ENCODE measurements around the gene GALNT9.
"Not testable (repeated sequence)": the region's sequence is repeated elsewhere in the genome, so short reads cannot be mapped to it uniquely, and the experiment has no call there.

GALNT9 gene

GRCh38 chr12:132329036-132329719 lies at the start of gene GALNT9:
Gene GALNT9 (minus strand): TSS chr12:132329589. CDS start chr12:132329203, 386 bp downstream.
- no peak for DNase-seq (ENCODE audit: low read depth in 2 of 3, low spot score in 1 of 3)

DNA sequence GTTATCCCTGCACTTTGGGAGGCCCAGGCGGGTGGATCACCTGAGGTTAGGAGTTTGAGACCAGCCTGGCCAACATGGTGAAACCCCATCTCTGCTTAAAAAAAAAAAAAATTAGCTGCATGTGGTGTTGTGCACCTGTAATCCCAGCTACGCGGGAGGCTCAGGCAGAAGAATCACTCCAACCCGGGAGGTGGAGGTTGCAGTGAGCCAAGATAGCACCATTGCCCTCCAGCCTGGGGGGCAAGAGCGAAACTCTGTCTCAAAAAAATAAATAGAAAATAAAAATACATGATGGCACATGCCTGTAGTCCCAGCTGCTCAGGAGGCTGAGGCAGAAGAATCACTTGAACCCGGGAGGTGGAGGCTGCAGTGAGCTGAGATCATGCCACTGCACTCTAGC lies 49.7 kb upstream of the GALNT9 start:
- DNase-seq (ENCODE audit: low read depth in 2 of 3, low spot score in 1 of 3): not testable (repeated sequence)

GRCh38 chr12:132377147-132377546 lies 47.8 kb upstream of the GALNT9 start:
- DNase-seq (ENCODE audit: low read depth in 2 of 3, low spot score in 1 of 3): no peak

GRCh38 chr12:132376464-132376830 lies 47.1 kb upstream of the GALNT9 start:
- DNase-seq (ENCODE audit: low read depth in 2 of 3, low spot score in 1 of 3): no peak

DNA sequence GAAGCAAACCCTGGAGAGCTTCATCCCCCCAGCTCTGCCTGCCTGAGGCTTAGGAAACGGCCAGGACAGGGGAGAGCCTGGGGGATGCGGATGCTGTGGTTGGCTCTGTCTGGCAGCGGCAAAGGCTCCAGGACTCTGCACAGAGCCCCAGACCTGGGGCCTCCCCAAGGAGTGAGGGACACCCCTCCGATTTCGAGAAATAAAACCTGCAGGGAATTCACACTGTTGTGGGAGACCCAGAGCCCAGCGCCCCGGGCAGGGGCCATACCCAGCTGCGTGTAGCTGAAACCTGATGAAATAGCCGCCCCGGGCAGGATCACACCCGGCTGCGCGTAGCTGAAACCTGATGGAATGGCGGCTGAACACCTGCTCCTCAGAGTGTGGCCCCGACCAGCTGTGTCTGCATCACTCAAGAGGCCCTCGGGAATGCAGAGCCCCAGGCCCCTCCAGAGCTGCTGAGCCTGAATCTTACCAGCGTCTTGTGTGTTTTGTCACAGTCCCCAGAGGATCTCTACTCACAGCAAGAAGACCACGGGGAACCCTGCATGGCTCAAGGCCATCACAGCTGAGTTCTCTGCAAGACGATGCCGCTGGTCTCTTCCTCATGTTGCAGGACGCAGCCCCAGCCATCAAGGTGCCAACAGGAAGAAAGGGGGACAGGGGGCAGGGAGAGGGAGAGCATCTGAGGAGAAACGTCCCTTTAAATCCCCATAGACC lies 46.5 kb upstream of the GALNT9 start:
- no peak for DNase-seq (ENCODE audit: low read depth in 2 of 3, low spot score in 1 of 3)

- no peak for DNase-seq (ENCODE audit: low read depth in 2 of 3, low spot score in 1 of 3)
Measured at GRCh38 chr12:132374612-132375445, 45.4 kb upstream of the GALNT9 start.

DNA sequence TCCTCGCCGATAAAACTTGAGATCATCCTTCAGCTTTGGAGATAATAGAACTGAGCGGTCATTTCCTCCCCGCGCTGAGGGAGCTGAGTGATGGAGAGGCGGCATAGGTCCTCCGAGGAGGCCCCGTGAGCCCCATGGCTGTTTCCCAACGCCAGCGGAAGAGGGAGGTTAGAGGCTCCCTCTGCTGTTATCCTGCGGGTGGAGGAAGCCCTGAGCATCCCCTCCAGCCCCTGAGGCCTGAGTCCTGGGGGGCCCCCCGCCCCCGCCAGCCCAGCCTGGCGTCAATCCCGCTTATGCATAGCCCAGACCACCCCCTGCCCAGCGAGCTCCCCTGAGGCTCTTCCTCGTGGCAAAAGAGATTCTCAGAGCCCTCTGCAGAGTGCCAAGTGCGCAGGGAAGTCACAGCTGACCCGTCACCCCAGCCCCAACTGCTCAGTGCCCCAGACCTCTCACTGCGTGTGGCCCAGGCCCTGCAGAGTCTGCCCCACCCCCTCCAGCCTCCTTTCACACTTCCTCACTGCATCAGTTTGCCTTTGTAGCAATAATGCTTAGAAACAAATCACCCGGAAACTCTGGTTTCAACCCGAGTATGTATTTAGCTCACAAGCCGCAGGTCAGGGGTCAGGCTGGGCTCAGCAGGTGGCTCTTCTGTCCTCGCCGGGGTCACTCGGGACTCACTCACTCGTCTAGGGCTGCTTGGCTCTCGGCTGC lies 44.7 kb upstream of the GALNT9 start:
- no peak for DNase-seq (ENCODE audit: low read depth in 2 of 3, low spot score in 1 of 3)

GRCh38 chr12:132367852-132368251 lies 38.5 kb upstream of the GALNT9 start:
- no peak for DNase-seq (ENCODE audit: low read depth in 2 of 3, low spot score in 1 of 3)

DNA sequence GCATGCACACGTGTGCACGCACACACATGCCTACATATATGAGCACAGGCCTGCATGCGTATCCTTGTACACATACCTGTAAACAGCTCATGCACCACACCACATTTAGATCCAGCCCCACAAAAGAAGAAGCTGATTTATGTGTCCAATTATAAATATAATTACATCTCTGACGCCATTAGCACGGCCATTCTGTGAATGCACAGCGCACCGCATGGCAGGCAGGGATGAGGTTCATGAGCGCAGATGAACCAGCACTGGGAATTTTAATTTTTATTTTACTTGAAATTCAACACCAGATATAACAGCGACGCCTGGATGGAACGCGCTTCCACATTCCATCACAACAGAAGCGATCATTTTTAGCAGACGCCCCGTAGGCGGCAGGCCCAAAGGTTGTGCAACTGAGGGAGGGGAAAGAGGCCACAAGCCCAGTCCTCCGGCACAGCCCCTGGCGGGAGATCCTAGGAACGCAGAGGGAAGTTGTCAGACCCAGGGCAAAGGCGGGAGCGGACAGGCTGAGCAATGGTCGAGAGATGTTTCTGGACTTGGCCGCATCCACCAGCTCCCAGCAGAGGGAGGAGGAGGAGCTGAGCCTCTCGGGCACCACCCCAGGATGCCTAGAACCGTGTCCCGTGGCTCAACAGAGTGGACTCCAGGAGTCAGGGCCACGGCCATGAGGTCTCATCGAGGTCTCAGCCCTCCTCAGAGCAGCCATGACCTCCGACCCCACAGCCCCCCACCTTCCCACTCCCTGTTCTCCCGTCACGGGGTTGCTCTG lies 37.9 kb upstream of the GALNT9 start:
- no peak for DNase-seq (ENCODE audit: low read depth in 2 of 3, low spot score in 1 of 3)

DNA sequence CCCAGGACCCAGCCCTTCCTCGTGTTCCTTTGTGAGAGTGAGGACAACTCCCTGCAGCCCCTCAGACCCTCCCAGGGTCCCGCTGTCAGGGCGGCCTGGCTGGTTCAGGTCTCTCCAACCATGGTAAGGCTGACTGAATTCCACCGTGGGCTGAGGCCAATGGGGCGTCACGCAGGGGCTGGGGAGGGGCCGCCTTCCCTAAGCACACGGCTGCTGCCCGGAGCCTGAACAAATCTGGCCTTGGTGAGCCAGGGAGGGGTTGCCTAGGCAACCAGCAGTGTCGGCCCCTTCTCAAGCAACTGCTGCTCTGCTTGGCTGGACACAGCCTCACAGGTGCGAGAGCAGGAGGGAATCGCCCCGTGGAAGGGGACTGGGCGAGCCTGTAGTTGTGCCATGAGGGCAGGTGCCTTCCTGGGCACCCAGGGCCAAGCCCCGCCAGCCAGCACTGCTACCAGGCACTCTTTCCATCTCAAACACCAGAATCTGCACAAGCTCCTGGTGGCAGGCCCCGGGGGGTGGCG lies 37.0 kb upstream of the GALNT9 start:
- DNase-seq (ENCODE audit: low read depth in 2 of 3, low spot score in 1 of 3): no peak

GRCh38 chr12:132365226-132365625 lies 35.8 kb upstream of the GALNT9 start:
- no peak for DNase-seq (ENCODE audit: low read depth in 2 of 3, low spot score in 1 of 3)

DNA sequence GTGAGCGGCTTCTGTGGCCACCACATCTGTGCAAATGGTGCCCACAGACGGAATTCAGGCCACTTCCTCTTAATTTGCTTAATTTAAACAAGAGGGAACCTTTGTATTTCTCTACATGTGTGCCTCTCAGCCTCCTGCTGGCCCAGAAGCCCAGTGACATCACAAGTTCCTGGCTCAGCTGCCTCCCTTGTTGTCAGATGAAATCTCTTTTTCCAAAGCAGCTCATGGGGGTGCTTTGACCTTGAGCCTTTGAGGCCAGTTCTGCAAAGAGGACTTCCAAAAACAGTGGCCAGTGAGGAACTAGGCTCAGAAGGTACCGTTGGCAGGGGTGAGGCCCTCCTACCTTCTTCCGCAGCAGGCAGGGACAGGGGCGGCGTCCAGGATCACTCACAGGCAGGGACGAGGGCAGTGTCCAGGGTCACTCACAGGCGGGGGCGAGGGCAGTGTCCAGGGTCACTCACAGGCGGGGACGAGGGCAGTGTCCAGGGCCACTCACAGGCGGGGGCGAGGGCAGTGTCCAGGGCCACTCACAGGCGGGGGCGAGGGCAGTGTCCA lies 35.0 kb upstream of the GALNT9 start:
- no peak for DNase-seq (ENCODE audit: low read depth in 2 of 3, low spot score in 1 of 3)

- DNase-seq (ENCODE audit: low read depth in 2 of 3, low spot score in 1 of 3): no peak
Measured at GRCh38 chr12:132363661-132364347, 34.4 kb upstream of the GALNT9 start.

- no peak for DNase-seq (ENCODE audit: low read depth in 2 of 3, low spot score in 1 of 3)
Measured at GRCh38 chr12:132362996-132363660, 33.7 kb upstream of the GALNT9 start.

GRCh38 chr12:132360906-132361777 lies 31.8 kb upstream of the GALNT9 start:
- DNase-seq (ENCODE audit: low read depth in 2 of 3, low spot score in 1 of 3): no peak

- DNase-seq (ENCODE audit: low read depth in 2 of 3, low spot score in 1 of 3): no peak
Measured at GRCh38 chr12:132360410-132360809, 31.0 kb upstream of the GALNT9 start.

DNA sequence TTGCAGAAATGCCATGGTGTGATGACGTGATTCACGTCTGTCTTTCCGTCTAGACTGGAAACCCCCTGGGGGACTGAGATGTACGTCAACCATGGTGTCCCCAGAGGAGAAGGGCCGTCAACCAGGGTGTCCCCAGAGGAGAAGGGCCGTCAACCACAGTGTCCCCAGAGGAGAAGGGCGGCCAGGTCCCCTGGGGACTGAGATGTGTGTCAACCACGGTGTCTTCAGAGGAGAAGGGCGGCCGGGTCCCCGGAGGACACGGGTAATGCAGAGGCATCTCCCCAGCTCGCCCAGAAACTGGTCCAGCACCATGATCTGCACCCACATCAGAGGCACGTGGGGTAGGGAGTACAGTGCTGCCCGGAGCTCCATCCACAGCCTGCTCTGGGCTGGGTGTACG lies 30.6 kb upstream of the GALNT9 start:
- DNase-seq (ENCODE audit: low read depth in 2 of 3, low spot score in 1 of 3): no peak

- no peak for DNase-seq (ENCODE audit: low read depth in 2 of 3, low spot score in 1 of 3)
Measured at GRCh38 chr12:132359551-132359950, 30.2 kb upstream of the GALNT9 start.

Measured in stimulated activated CD4-positive, alpha-beta T cell treated with anti-CD3 and anti-CD28 coated beads, Interleukin-12 subunit alpha, Interleukin-12 subunit beta, amount 100 ng/mL, for 48 hours (primary cell).